HepG2 (cell line): Measurements from ENCODE around the gene TMEM250. TPM values are rescaled to one million over a fixed set of nuclear protein-coding genes. Genes with fewer than 3 reads are reported as not detected.
A peak's percentile ranks its signal among the peaks of the same experiment; 100 is the strongest.

Experiments used
- ATF1 ChIP-seq: IDR thresholded peaks from 2 replicates; pipeline ENCODE4 v1.6.1; 2016; ENCODE audit warnings: mild to moderate bottlenecking, control low read depth
- ATF4 ChIP-seq, 2 experiments: fragments of 450-650 bp in 1 of 2; sonication (generic) in 1 of 2; formaldehyde crosslinking; IDR thresholded peaks; 2 replicates each; pipeline versions ENCODE4 v1.5.0 to v1.8.0; 2020 to 2022; ENCODE audit warnings: mild to moderate bottlenecking in 1 of 2, missing genetic modification reagents in 1 of 2
- ATF5 ChIP-seq: sonication (generic); formaldehyde crosslinking; IDR thresholded peaks from 2 replicates; pipeline ENCODE4 v1.4.0; 2020; ENCODE audit warnings: mild to moderate bottlenecking, low read depth, missing genetic modification reagents
- CENPBD1 ChIP-seq: sonication (generic); formaldehyde crosslinking; IDR thresholded peaks from 2 replicates; pipeline ENCODE4 v1.8.0; 2022; ENCODE audit warnings: missing genetic modification reagents, low read depth, mild to moderate bottlenecking, borderline replicate concordance
- CENPT ChIP-seq: sonication (generic); formaldehyde crosslinking; IDR thresholded peaks from 2 replicates; pipeline ENCODE4 v1.8.0; 2022; ENCODE audit warnings: low read depth, mild to moderate bottlenecking, moderate library complexity, missing genetic modification reagents
- CERS6 ChIP-seq: sonication (generic); formaldehyde crosslinking; IDR thresholded peaks from 2 replicates; pipeline ENCODE4 v1.5.0; 2020; ENCODE audit warnings: missing genetic modification reagents
- HNF4A ChIP-seq: sonication (generic); formaldehyde crosslinking; IDR thresholded peaks from 2 replicates; pipeline ENCODE4 v1.4.0; 2020; ENCODE audit warnings: missing genetic modification reagents
- MXD3 ChIP-seq: IDR thresholded peaks from 2 replicates; pipeline ENCODE4 v1.6.1; 2016; ENCODE audit warnings: mild to moderate bottlenecking, missing biosample characterization, missing genetic modification reagents
- NFATC3 ChIP-seq: sonication (generic); formaldehyde crosslinking; IDR thresholded peaks from 2 replicates; pipeline ENCODE4 v1.5.1; 2020; ENCODE audit warnings: mild to moderate bottlenecking, missing genetic modification reagents
- PHF5A ChIP-seq: IDR thresholded peaks from one replicate; pipeline ENCODE4 v1.6.1; 2018; ENCODE audit warnings: low read depth, missing genetic modification reagents; ENCODE audit not compliant: unreplicated experiment
- RNF2 ChIP-seq: fragments of 450-650 bp; conservative IDR thresholded peaks from 2 replicates; pipeline ENCODE4 v1.6.1; 2016; ENCODE audit warnings: low read depth
- SNAI1 ChIP-seq: sonication (generic); formaldehyde crosslinking; IDR thresholded peaks from 2 replicates; pipeline ENCODE4 v1.5.0; 2020; ENCODE audit warnings: mild to moderate bottlenecking, missing genetic modification reagents, borderline replicate concordance
- STAT5B ChIP-seq: sonication (generic); formaldehyde crosslinking; IDR thresholded peaks from 2 replicates; pipeline ENCODE4 v1.4.0; 2020; ENCODE audit warnings: missing genetic modification reagents
- TEAD3 ChIP-seq: optimal IDR thresholded peaks from 2 replicates; pipeline ENCODE3; 2016; ENCODE audit warnings: borderline replicate concordance
- THYN1 ChIP-seq: sonication (generic); formaldehyde crosslinking; IDR thresholded peaks from 2 replicates; pipeline ENCODE4 v1.8.1; 2023; ENCODE audit warnings: low read depth, mild to moderate bottlenecking, moderate library complexity, missing genetic modification reagents, borderline replicate concordance
- USF2 ChIP-seq, 2 experiments: sonication (generic) in 1 of 2; formaldehyde crosslinking in 1 of 2; IDR thresholded peaks; 2 replicates each; pipeline versions ENCODE4 v1.5.1 to v1.6.1; 2011 to 2020; ENCODE audit warnings: borderline replicate concordance in 1 of 2, low read depth in 1 of 2, low read length in 1 of 2, mild to moderate bottlenecking in 1 of 2, missing genetic modification reagents in 1 of 2, moderate library complexity in 1 of 2
- ZBTB42 ChIP-seq: sonication (generic); formaldehyde crosslinking; IDR thresholded peaks from 2 replicates; pipeline ENCODE4 v1.5.0; 2020; ENCODE audit warnings: mild to moderate bottlenecking, missing genetic modification reagents
- ZNF101 ChIP-seq: sonication (generic); formaldehyde crosslinking; IDR thresholded peaks from 2 replicates; pipeline ENCODE4 v1.4.0; 2020; ENCODE audit warnings: mild to moderate bottlenecking, low read depth, missing genetic modification reagents, borderline replicate concordance
- ZNF24 ChIP-seq: fragments of 450-650 bp; IDR thresholded peaks from 2 replicates; pipeline ENCODE4 v1.6.1; 2017; ENCODE audit warnings: antibody characterized with exemption, mild to moderate bottlenecking
- ZNF337 ChIP-seq: sonication (generic); formaldehyde crosslinking; IDR thresholded peaks from 2 replicates; pipeline ENCODE4 v1.5.1; 2020; ENCODE audit warnings: missing genetic modification reagents, low read depth, mild to moderate bottlenecking, borderline replicate concordance
- ZNF572 ChIP-seq: sonication (generic); formaldehyde crosslinking; IDR thresholded peaks from 2 replicates; pipeline ENCODE4 v1.5.1; 2020; ENCODE audit warnings: mild to moderate bottlenecking, missing genetic modification reagents
- ZNF629 ChIP-seq: sonication (generic); formaldehyde crosslinking; conservative IDR thresholded peaks from 2 replicates; pipeline ENCODE4 v1.5.0; 2020; ENCODE audit warnings: missing genetic modification reagents
- ZNF672 ChIP-seq: sonication (generic); formaldehyde crosslinking; IDR thresholded peaks from 2 replicates; pipeline ENCODE4 v1.8.1; 2022; ENCODE audit warnings: missing genetic modification reagents
- ZNF883 ChIP-seq: sonication (generic); formaldehyde crosslinking; IDR thresholded peaks from 2 replicates; pipeline ENCODE4 v1.5.1; 2020; ENCODE audit warnings: mild to moderate bottlenecking, missing genetic modification reagents; ENCODE audit errors: not compliant biosample characterization
- polyA plus RNA-seq, 8 experiments: library from polyadenylated mRNA; depleted of rRNA in 3 of 8; stranded (reverse) in 7 of 8; unstranded in 1 of 8; fragments of >200 nt; fragmentation: Illumina TruSeq in 4 of 8; extraction: Trizol in 4 of 8; gene quantifications; 2 replicates each; pipeline versions ENCODE4 v1.2.1 to v1.2.3, GENCODE V29; 2011 to 2016; ENCODE audit warnings: low read depth in 4 of 8, missing spikeins in 1 of 8, mixed read lengths in 1 of 8; ENCODE audit not compliant: insufficient read depth in 1 of 8
- total RNA-seq, 5 experiments: library from RNA; depleted of rRNA; stranded (reverse); fragments of >200 nt; fragmentation: Illumina TruSeq; extraction: Trizol; gene quantifications; 2 replicates each; pipeline ENCODE4 v1.2.3, GENCODE V29; 2016; ENCODE audit warnings: low read depth in 1 of 5

The TMEM250 gene
- total and polyA plus RNA-seq, 2 of the 13 experiments (the other 11 are each of a cell fraction or from before 2014, with no cell fraction given): 5.5 to 13.9 TPM

- TF ChIP-seq MXD3 (CRISPR knock-in tag) (no peak), TEAD3 (CRISPR knock-in tag) (peak; percentile 31), NFATC3 (CRISPR knock-in tag) (no peak), ATF5 (no peak), CENPT (CRISPR knock-in tag) (0 out of 2 replicates have a peak, but pooled peaks have one; percentile 61), ATF4 (CRISPR knock-in tag; IDR thresholded peaks at IDR 0.05) (no peak), THYN1 (no peak), ZBTB42 (CRISPR knock-in tag) (no peak), ZNF883 (no peak), ZNF24 (no peak), CENPBD1 (no peak), USF2 (IDR thresholded peaks at IDR 0.05; ENCODE audit: low read depth, low read length) (no peak; the same call in 1 of the 2 replicates), USF2 (CRISPR knock-in tag; IDR thresholded peaks at IDR 0.05; ENCODE audit: borderline replicate concordance) (0 out of 2 replicates have a peak, but pooled peaks have one; percentile 26), ZNF101 (CRISPR knock-in tag) (no peak), RNF2 (peak; percentile 91), ZNF572 (no peak), ZNF337 (CRISPR knock-in tag) (no peak), ATF1 (no peak), STAT5B (no peak), HNF4A (CRISPR knock-in tag) (peak; percentile 53), SNAI1 (CRISPR knock-in tag) (no peak), ZNF672 (CRISPR knock-in tag) (no peak), ZNF629 (CRISPR knock-in tag) (no peak), CERS6 (CRISPR knock-in tag) (no peak), PHF5A (CRISPR knock-in tag) (no peak)
Measured at GRCh38 chr9:136147038-136147889, 28.6 kb upstream of the TMEM250 start (continued).
